ENCODE data around the gene GTPBP3. TPM values are rescaled to one million over a fixed set of nuclear protein-coding genes. Genes with fewer than 3 reads are reported as not detected.

The GTPBP3 gene
- total and polyA plus RNA-seq, 9 of the 15 experiments (the other 6 are each of a cell fraction or from before 2014, with no cell fraction given) = 4.9 to 124 (median 22.6) TPM

- TF ChIP-seq ZNF592 (IDR thresholded peaks at IDR 0.05) (no peak), FOXP1 (CRISPR knock-in tag; IDR thresholded peaks at IDR 0.05) (peak; percentile 59; the same call in 1 of the 2 replicates), ZNF589 (CRISPR knock-in tag; IDR thresholded peaks at IDR 0.05; ENCODE audit: low read depth) (no peak), BACH1 (tag; IDR thresholded peaks at IDR 0.05) (no peak), ZNF444 (CRISPR knock-in tag; IDR thresholded peaks at IDR 0.05) (no peak), ARID2 (IDR thresholded peaks at IDR 0.05) (no peak), ZFX (CRISPR knock-in tag; IDR thresholded peaks at IDR 0.05) (peak; percentile 81), ZNF124 (CRISPR knock-in tag; IDR thresholded peaks at IDR 0.05) (no peak), ATF6 (CRISPR knock-in tag; IDR thresholded peaks at IDR 0.05) (no peak), SAFB2 (IDR thresholded peaks at IDR 0.05; ENCODE audit: borderline replicate concordance, low read depth, low read length, severe bottlenecking) (no peak), PHB2 (IDR thresholded peaks at IDR 0.05; ENCODE audit: low read depth) (no peak), TCF7L2 (IDR thresholded peaks at IDR 0.05; ENCODE audit: low read depth, low read length) (no peak), HMG20B (CRISPR knock-in tag; IDR thresholded peaks at IDR 0.05) (no peak), RB1 (IDR thresholded peaks at IDR 0.05; ENCODE audit: low read depth) (no peak; the same call in 1 of the 2 replicates), PHB (CRISPR knock-in tag; IDR thresholded peaks at IDR 0.05) (0 out of 2 replicates have a peak, but pooled peaks have one; percentile 15), ZKSCAN3 (CRISPR knock-in tag; IDR thresholded peaks at IDR 0.05) (no peak), ZNF699 (CRISPR knock-in tag; IDR thresholded peaks at IDR 0.05; ENCODE audit: insufficient replicate concordance) (no peak), ZBTB12 (CRISPR knock-in tag; IDR thresholded peaks at IDR 0.05) (no peak), RBM34 (IDR thresholded peaks at IDR 0.05; ENCODE audit: borderline replicate concordance, insufficient read depth, low read length) (no peak), XRCC5 (IDR thresholded peaks at IDR 0.05; ENCODE audit: low read depth, low read length) (no peak; the same call in 1 of the 2 replicates), BCL6 (CRISPR knock-in tag; IDR thresholded peaks at IDR 0.05) (no peak), SPI1 (IDR thresholded peaks at IDR 0.05; ENCODE audit: borderline replicate concordance, low read depth, low read length) (no peak)
These were observed 501 bp downstream of the GTPBP3 start (continued) for GRCh38 chr19:17337675-17338432.
